ENCODE data around the gene BUB1.

DNA sequence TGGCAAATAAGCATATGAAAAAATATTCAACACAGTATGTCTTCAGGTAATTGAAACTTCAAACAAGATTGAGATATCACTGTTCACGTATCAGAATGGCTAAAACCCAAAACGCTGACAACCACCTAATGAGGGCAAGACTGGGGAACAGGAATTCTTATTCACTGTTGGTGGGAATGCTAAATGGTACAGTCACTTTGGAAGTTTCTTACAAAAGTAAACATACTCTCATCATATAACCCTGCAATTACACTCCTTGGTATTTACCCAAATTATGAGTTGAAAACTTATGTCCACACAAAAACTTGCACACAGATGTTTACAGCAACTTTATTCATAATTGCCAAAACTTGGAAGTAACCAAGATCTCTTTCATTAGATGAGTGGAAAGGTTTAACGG, 30.1 kb downstream of the BUB1 start:
- TF ChIP-seq, protein P1, sequence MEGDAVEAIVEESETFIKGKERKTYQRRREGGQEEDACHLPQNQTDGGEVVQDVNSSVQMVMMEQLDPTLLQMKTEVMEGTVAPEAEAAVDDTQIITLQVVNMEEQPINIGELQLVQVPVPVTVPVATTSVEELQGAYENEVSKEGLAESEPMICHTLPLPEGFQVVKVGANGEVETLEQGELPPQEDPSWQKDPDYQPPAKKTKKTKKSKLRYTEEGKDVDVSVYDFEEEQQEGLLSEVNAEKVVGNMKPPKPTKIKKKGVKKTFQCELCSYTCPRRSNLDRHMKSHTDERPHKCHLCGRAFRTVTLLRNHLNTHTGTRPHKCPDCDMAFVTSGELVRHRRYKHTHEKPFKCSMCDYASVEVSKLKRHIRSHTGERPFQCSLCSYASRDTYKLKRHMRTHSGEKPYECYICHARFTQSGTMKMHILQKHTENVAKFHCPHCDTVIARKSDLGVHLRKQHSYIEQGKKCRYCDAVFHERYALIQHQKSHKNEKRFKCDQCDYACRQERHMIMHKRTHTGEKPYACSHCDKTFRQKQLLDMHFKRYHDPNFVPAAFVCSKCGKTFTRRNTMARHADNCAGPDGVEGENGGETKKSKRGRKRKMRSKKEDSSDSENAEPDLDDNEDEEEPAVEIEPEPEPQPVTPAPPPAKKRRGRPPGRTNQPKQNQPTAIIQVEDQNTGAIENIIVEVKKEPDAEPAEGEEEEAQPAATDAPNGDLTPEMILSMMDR (IDR thresholded peaks at IDR 0.05), result no peak
- TF ChIP-seq POLR2A (IDR thresholded peaks at IDR 0.05), result no peak

Measured in adrenal gland (tissue), 5 donors.